Stimulated activated CD8-positive, alpha-beta memory T cell treated with anti-CD3 and anti-CD28 coated beads, Interleukin-2, amount 100 ng/mL, for 1 hour (primary cell): Measurements from ENCODE around the gene TRIM31.

Experiments used
- DNase-seq, 2 donors: peaks; one replicate each; pipeline ENCODE4 v3.0.0-alpha.2; 2020; ENCODE audit warnings: low read depth in 2 of 2

TRIM31 gene

GRCh38 chr6:30113003-30113759 is at the start of gene TRIM31:
TSS of gene TRIM31 (minus strand) at chr6:30113090. CDS start at chr6:30112805, 285 bp downstream.
- no peak for DNase-seq

GRCh38 chr6:30162265-30163089 is 49.6 kb upstream of the TRIM31 start:
- DNase-seq: no peak

GRCh38 chr6:30160785-30161531 is 48.1 kb upstream of the TRIM31 start, which contains the start of gene TRIM10:
TSS of gene TRIM10 (minus strand) at chr6:30161211. CDS start at chr6:30160858, 353 bp downstream.
- DNase-seq: no peak

GRCh38 chr6:30160008-30160784 is 47.3 kb upstream of the TRIM31 start:
- DNase-seq: no peak

GRCh38 chr6:30158475-30159040 is 45.7 kb upstream of the TRIM31 start:
- DNase-seq: no peak

- DNase-seq: no peak
These were observed 45.1 kb upstream of the TRIM31 start for GRCh38 chr6:30157999-30158398.

GRCh38 chr6:30157581-30157980 is 44.7 kb upstream of the TRIM31 start:
- DNase-seq: no peak

GRCh38 chr6:30156774-30157173 is 43.9 kb upstream of the TRIM31 start:
- no peak for DNase-seq

- no peak for DNase-seq
These were observed 43.3 kb upstream of the TRIM31 start for GRCh38 chr6:30156262-30156599.

GRCh38 chr6:30155520-30156261 is 42.8 kb upstream of the TRIM31 start:
- no peak for DNase-seq

GRCh38 chr6:30154709-30155519 is 42.0 kb upstream of the TRIM31 start:
- DNase-seq: no peak

GRCh38 chr6:30154061-30154460 is 41.2 kb upstream of the TRIM31 start:
- no peak for DNase-seq

GRCh38 chr6:30152910-30153610 is 40.2 kb upstream of the TRIM31 start:
- no peak for DNase-seq

- no peak for DNase-seq
These were observed 39.3 kb upstream of the TRIM31 start for GRCh38 chr6:30152016-30152673.

GRCh38 chr6:30151580-30151979 is 38.7 kb upstream of the TRIM31 start:
- no peak for DNase-seq

GRCh38 chr6:30150671-30151395 is 37.9 kb upstream of the TRIM31 start:
- no peak for DNase-seq

GRCh38 chr6:30149858-30150550 is 37.1 kb upstream of the TRIM31 start:
- no peak for DNase-seq
